ENCODE measurements around the gene AKAP13.

AKAP13 gene

DNA sequence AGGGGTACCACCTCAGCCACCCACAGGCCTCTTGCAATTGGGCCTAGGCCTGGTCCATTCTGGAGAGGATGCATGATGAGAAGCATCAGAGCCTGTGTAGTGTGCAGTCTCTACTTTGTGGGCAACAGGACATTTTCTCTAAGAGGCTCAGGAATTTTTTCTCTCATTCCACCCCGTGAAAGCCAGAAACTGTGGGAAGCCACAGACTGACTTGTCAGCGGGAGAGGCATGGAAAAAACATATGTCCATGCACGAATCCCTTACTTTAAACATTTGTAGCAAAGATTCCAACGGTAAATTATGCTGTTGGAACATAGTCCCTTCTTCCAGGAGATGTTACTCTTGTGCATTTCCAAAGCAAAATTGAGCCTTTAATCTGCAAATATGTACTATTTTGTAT is 217.8 kb downstream of the AKAP13 start:
- no peak overlapping the region for H3K4me3 ChIP-seq (ENCODE audit: low read depth, low read length)
- no peak for DNase-seq (ENCODE audit: low read depth)
- TF ChIP-seq, protein P1, sequence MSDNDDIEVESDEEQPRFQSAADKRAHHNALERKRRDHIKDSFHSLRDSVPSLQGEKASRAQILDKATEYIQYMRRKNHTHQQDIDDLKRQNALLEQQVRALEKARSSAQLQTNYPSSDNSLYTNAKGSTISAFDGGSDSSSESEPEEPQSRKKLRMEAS (IDR thresholded peaks at IDR 0.05; ENCODE audit: low read depth, low read length), result no peak
- TF ChIP-seq POLR2A (IDR thresholded peaks at IDR 0.05; ENCODE audit: extremely low read depth, insufficient read length) (no peak), MYC (IDR thresholded peaks at IDR 0.05; ENCODE audit: low read depth, low read length) (no peak)
- TF ChIP-seq, protein P2, sequence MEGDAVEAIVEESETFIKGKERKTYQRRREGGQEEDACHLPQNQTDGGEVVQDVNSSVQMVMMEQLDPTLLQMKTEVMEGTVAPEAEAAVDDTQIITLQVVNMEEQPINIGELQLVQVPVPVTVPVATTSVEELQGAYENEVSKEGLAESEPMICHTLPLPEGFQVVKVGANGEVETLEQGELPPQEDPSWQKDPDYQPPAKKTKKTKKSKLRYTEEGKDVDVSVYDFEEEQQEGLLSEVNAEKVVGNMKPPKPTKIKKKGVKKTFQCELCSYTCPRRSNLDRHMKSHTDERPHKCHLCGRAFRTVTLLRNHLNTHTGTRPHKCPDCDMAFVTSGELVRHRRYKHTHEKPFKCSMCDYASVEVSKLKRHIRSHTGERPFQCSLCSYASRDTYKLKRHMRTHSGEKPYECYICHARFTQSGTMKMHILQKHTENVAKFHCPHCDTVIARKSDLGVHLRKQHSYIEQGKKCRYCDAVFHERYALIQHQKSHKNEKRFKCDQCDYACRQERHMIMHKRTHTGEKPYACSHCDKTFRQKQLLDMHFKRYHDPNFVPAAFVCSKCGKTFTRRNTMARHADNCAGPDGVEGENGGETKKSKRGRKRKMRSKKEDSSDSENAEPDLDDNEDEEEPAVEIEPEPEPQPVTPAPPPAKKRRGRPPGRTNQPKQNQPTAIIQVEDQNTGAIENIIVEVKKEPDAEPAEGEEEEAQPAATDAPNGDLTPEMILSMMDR (IDR thresholded peaks at IDR 0.05; ENCODE audit: low read depth, low read length), result no peak

DNA sequence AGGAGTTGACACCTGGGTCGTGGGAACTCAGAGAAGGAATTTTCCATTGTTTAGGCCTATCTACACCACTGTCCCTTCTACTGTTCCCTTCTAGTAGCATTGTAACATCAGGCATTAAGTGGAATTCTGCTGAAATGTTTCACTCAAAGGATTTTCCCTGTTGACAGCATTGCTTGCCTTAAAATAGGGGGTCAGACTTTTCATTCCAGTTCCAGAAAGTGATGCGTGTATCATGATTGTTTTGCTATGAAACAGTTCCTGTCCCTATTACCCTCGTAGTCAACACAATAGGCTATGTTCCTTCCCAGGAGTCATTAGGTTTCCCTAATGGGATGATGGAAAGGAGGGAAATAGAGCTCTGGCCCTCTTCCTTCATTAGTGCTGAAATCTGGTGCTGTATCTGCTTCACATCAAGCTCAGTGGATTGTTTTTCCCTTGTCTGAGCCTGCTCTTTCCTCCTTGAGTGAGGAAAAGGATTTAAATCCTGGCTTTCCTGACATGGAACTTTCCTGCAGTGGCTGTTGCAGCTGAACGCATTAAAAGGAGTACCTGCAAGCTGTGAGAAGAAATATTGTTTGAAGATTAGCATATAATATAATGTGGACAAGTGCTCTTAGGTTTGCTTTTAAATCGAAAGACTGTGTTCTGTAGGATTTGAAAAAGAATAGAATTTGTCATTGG is 218.5 kb downstream of the AKAP13 start:
- no peak for DNase-seq (ENCODE audit: low read depth)
- H3K4me3 ChIP-seq (ENCODE audit: low read depth, low read length), result no peak overlapping the region
- no peak for TF ChIP-seq POLR2A (IDR thresholded peaks at IDR 0.05; ENCODE audit: extremely low read depth, insufficient read length)
- TF ChIP-seq, protein P1 (IDR thresholded peaks at IDR 0.05; ENCODE audit: low read depth, low read length), result no peak
- TF ChIP-seq, protein P2 (IDR thresholded peaks at IDR 0.05; ENCODE audit: low read depth, low read length), result no peak
- no peak for TF ChIP-seq MYC (IDR thresholded peaks at IDR 0.05; ENCODE audit: low read depth, low read length)

DNA sequence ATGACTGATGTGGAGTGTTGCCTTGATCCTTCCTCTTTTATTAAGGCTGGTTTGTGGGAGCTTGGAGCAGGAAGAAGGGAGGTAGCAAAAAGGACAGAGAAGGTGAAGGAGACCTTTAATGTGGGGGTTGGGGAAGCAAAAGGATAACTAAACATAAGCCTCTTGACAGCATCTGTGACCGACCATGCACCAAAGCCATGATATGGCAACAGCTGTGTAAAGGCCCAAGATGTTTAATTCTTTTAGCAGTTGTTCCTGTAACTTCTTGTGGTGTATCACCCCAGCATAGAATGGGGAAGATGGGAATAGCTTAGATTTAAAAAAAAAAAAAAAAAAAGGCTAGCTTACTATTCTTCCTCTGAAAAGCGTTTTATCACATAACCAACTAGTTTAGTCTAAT is 219.6 kb downstream of the AKAP13 start:
- TF ChIP-seq POLR2A (IDR thresholded peaks at IDR 0.05; ENCODE audit: extremely low read depth, insufficient read length) (no peak), MYC (IDR thresholded peaks at IDR 0.05; ENCODE audit: low read depth, low read length) (no peak)
- TF ChIP-seq, protein P1 (IDR thresholded peaks at IDR 0.05; ENCODE audit: low read depth, low read length), result no peak
- TF ChIP-seq, protein P2 (IDR thresholded peaks at IDR 0.05; ENCODE audit: low read depth, low read length), result no peak
- no peak overlapping the region for H3K4me3 ChIP-seq (ENCODE audit: low read depth, low read length)
- no peak for DNase-seq (ENCODE audit: low read depth)

DNA sequence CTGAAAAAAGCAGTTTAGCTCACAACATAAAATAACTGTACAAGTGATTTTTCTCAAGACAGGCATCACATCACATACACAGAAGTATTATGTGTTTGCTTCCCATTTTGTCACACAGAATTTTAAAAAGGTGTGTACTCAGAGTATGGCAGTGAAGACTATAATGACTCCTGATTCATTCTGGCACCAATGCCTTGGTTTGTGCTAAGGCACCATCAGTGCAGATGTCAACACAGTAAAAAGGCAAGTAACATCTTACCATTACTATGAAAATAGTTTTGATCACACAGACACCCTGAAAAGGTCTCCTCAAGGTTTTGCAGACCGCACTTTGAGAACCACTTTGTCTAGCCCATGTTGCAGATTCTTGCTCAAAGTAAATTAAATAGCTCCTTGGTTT is 222.8 kb downstream of the AKAP13 start:
- H3K4me3 ChIP-seq (ENCODE audit: low read depth, low read length), result no peak overlapping the region
- no peak for DNase-seq (ENCODE audit: low read depth)
- TF ChIP-seq, protein P1 (IDR thresholded peaks at IDR 0.05; ENCODE audit: low read depth, low read length), result no peak
- TF ChIP-seq, protein P2 (IDR thresholded peaks at IDR 0.05; ENCODE audit: low read depth, low read length), result no peak
- TF ChIP-seq POLR2A (IDR thresholded peaks at IDR 0.05; ENCODE audit: extremely low read depth, insufficient read length) (no peak), MYC (IDR thresholded peaks at IDR 0.05; ENCODE audit: low read depth, low read length) (no peak)

DNA sequence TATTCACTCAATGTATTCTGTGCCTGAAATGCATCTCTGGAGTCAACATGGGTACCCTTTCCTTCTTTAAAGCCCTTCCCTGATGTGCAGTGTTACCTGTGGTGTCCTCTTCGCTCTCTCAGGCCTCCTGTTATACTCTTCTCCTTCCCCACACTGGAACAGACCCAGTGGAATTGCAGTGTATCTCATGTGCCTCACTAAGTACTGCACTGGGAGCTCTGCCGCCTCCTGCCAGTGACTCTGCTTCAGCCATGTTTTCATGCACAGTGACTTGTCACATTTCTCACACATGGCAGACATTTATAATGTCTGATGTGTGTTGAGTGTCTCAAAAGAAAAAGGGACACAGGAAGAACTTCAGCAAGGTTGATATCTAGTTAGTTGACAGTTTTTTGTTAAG is 223.3 kb downstream of the AKAP13 start:
- TF ChIP-seq, protein P2 (IDR thresholded peaks at IDR 0.05; ENCODE audit: low read depth, low read length), result no peak
- TF ChIP-seq, protein P1 (IDR thresholded peaks at IDR 0.05; ENCODE audit: low read depth, low read length), result no peak
- TF ChIP-seq MYC (IDR thresholded peaks at IDR 0.05; ENCODE audit: low read depth, low read length) (no peak), POLR2A (IDR thresholded peaks at IDR 0.05; ENCODE audit: extremely low read depth, insufficient read length) (no peak)
- no peak for DNase-seq (ENCODE audit: low read depth)
- H3K4me3 ChIP-seq (ENCODE audit: low read depth, low read length), result no peak overlapping the region

Data from NB4 (cell line).